Smooth muscle cell (in vitro differentiated cells): ENCODE measurements around the gene SLC7A14. TPM values are rescaled to one million over a fixed set of nuclear protein-coding genes. Genes with fewer than 3 reads are reported as not detected.

Experiments used
- DNase-seq: peaks from one replicate; lab custom pipeline; 2025; ENCODE audit not compliant: unreplicated experiment; lab: John Stamatoyannopoulos, UW
- H2AFZ ChIP-seq: fragments of 200-600 bp; sonication (generic); 2 replicates; pipeline ENCODE4 v1.6.0; 2016; ENCODE audit warnings: antibody characterized with exemption, low read depth, mild to moderate bottlenecking
- H3F3A ChIP-seq: fragments of 200-600 bp; sonication (generic); 2 replicates; pipeline ENCODE4 v1.6.0; 2017; ENCODE audit warnings: antibody characterized with exemption, low read depth
- H3K27ac ChIP-seq: fragments of 200-600 bp; sonication (generic); 2 replicates; pipeline ENCODE4 v1.5.1; 2016; ENCODE audit warnings: low read depth, mild to moderate bottlenecking
- H3K27me3 ChIP-seq: fragments of 200-600 bp; sonication (generic); 2 replicates; pipeline ENCODE4 v1.6.1; 2016; ENCODE audit warnings: low read depth, mild to moderate bottlenecking
- H3K36me3 ChIP-seq: fragments of 200-600 bp; sonication (generic); 2 replicates; pipeline ENCODE4 v1.5.1; 2016; ENCODE audit warnings: low read depth
- H3K4me1 ChIP-seq: fragments of 200-600 bp; sonication (generic); 2 replicates; pipeline ENCODE4 v1.5.1; 2016; ENCODE audit warnings: low read depth
- H3K4me2 ChIP-seq: fragments of 200-600 bp; sonication (generic); 2 replicates; pipeline ENCODE4 v1.6.0; 2016; ENCODE audit warnings: mild to moderate bottlenecking
- H3K4me3 ChIP-seq: fragments of 200-600 bp; sonication (generic); 2 replicates; pipeline ENCODE4 v1.5.1; 2016; ENCODE audit warnings: mild to moderate bottlenecking
- H3K79me2 ChIP-seq: fragments of 200-600 bp; sonication (generic); 2 replicates; pipeline ENCODE4 v1.6.0; 2016; ENCODE audit warnings: low read depth, mild to moderate bottlenecking
- H3K9ac ChIP-seq: fragments of 200-600 bp; sonication (generic); 2 replicates; pipeline ENCODE4 v1.6.0; 2016; ENCODE audit warnings: low read depth
- H3K9me3 ChIP-seq: fragments of 200-600 bp; sonication (generic); replicated peaks from 2 replicates; pipeline ENCODE4 v1.5.1; 2016; ENCODE audit warnings: low read depth
- H4K20me1 ChIP-seq: fragments of 200-600 bp; sonication (generic); 2 replicates; pipeline ENCODE4 v1.6.0; 2016; ENCODE audit warnings: low read depth
- CTCF ChIP-seq: fragments of 200-600 bp; sonication (generic); IDR thresholded peaks from 2 replicates; pipeline ENCODE4 v1.5.1; 2017; ENCODE audit warnings: borderline replicate concordance, mild to moderate bottlenecking, antibody characterized with exemption; ENCODE audit not compliant: insufficient read depth, poor library complexity, severe bottlenecking
- WGBS: methylation state at CpG from one replicate; pipeline ENCODE4 v1.1.7; 2016; ENCODE audit warnings: low lambda C conversion rate; 5-methylcytosine and 5-hydroxymethylcytosine counted together
- polyA plus RNA-seq: library from polyadenylated mRNA; unstranded; fragments of >200 nt; fragmentation: Nextera tagmentation; extraction: Ambion mirVana; gene quantifications from 2 replicates; pipeline ENCODE4 v1.2.1, GENCODE V29; 2016
- total RNA-seq: library from RNA; depleted of rRNA; stranded (reverse); fragments of >200 nt; gene quantifications from 2 replicates; pipeline ENCODE4 v1.2.3, GENCODE V29; 2014

Gene SLC7A14
- total and polyA plus RNA-seq, 2 experiments from 2014 or later = not detected

- H3K9ac ChIP-seq = no peak overlapping the region
- no peak overlapping the region for H2AFZ ChIP-seq
- DNase-seq = no peak
- H3K9me3 ChIP-seq = no peaks in the 10 kb centered on the region
- no peak overlapping the region for H3K27ac ChIP-seq
- no peaks in the 10 kb centered on the region for H3F3A ChIP-seq
- no peaks in the 10 kb centered on the region for H4K20me1 ChIP-seq
- no peaks in the 10 kb centered on the region for H3K27me3 ChIP-seq
- H3K36me3 ChIP-seq = no peaks in the 10 kb centered on the region
- H3K4me3 ChIP-seq = no peak overlapping the region
- WGBS = 97% methylated on average over 3 of the region's 3 CpGs
- no peak for TF ChIP-seq CTCF
- no peaks in the 10 kb centered on the region for H3K4me1 ChIP-seq
- no peak overlapping the region for H3K4me2 ChIP-seq
- H3K79me2 ChIP-seq = no peaks in the 10 kb centered on the region
These were observed 46.0 kb downstream of the SLC7A14 start for GRCh38 chr3:170539897-170540296.

DNA sequence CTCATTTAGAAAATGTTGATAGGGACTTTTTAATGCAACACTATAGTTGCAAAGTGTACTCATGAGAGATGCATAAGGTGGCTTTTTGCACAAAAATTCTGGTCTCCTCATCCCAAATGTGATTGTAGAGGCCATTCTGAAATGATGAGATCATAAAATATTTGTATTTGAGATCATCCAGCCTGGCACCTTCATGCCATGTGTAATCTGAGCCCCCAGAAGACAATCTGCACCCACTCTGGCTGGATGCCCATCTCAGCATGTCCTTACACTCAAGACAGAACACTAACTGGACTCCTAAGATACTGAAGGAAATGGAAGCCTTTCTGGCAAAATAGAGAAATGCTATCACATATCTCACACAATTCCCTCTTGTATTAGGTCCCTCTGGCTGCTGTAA lies 49.2 kb downstream of the SLC7A14 start:
- no peaks in the 10 kb centered on the region for H3K36me3 ChIP-seq
- no peak overlapping the region for H3K27ac ChIP-seq
- no peaks in the 10 kb centered on the region for H3K9me3 ChIP-seq
- H4K20me1 ChIP-seq = no peaks in the 10 kb centered on the region
- no peak overlapping the region for H3K4me3 ChIP-seq
- no peak for DNase-seq
- peaks cover 5% of the 10 kb centered on the region for H3F3A ChIP-seq
- H3K9ac ChIP-seq = no peak overlapping the region
- H2AFZ ChIP-seq = no peak overlapping the region
- no peak overlapping the region for H3K4me2 ChIP-seq
- no peaks in the 10 kb centered on the region for H3K79me2 ChIP-seq
- no peaks in the 10 kb centered on the region for H3K27me3 ChIP-seq
- TF ChIP-seq CTCF = no peak
- no peaks in the 10 kb centered on the region for H3K4me1 ChIP-seq

DNA sequence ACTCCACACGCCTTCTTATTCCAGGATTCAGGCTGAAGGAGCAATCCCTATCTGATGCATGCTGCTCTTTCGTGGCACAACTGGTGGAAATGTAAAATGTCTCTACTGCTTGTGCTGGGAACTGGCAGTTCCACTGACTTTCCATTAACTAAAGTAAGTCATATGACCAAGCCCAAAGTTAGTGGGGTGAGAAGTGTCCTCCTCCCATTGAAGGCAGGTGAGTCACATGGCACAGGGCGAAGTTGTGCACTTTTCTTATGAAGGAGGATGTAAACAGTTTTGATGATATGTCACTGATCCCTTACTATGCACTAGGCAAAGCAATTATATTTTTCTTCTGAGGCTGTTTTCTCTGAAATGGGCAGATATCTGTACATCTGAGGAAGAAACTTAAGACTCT lies 51.6 kb downstream of the SLC7A14 start:
- no peaks in the 10 kb centered on the region for H4K20me1 ChIP-seq
- H3K9me3 ChIP-seq = no peaks in the 10 kb centered on the region
- 84% methylated on average over 3 of the region's 3 CpGs for WGBS
- no peak overlapping the region for H3K4me3 ChIP-seq
- H2AFZ ChIP-seq = no peak overlapping the region
- no peak overlapping the region for H3K27ac ChIP-seq
- no peaks in the 10 kb centered on the region for H3K36me3 ChIP-seq
- DNase-seq = no peak
- no peaks in the 10 kb centered on the region for H3K4me1 ChIP-seq
- H3K27me3 ChIP-seq = no peaks in the 10 kb centered on the region
- no peak overlapping the region for H3K9ac ChIP-seq
- H3K4me2 ChIP-seq = no peak overlapping the region
- no peaks in the 10 kb centered on the region for H3K79me2 ChIP-seq
- no peak for TF ChIP-seq CTCF
- peaks cover 5% of the 10 kb centered on the region for H3F3A ChIP-seq

DNA sequence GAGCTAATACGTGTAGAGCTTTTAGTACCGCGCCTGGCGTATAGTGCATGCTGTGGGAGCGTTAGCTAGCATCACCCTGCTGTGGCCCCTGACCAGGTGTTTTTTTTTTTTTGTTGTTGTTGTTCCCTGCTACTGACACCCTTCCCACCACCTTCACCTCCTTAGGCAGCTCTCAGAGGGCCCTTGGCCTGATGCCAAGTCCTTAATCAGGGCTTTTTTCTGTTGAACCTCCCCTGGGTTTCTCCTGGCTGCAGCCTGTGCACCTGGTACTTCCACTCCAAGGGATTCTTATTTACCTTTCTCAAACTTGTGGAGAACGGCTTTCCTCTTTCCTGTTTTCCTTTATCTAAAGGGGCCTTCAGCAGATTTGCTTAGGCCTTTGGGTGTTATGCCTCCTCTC lies 53.3 kb downstream of the SLC7A14 start:
- Histone ChIP-seq H3F3A (peaks cover 5% of the 10 kb centered on the region), H3K36me3 (no peaks in the 10 kb centered on the region), H3K4me2 (no peak overlapping the region), H4K20me1 (no peaks in the 10 kb centered on the region), H3K27me3 (no peaks in the 10 kb centered on the region), H3K9me3 (no peaks in the 10 kb centered on the region), H3K4me1 (no peaks in the 10 kb centered on the region), H3K4me3 (no peak overlapping the region), H2AFZ (no peak overlapping the region), H3K79me2 (no peaks in the 10 kb centered on the region), H3K27ac (no peak overlapping the region), H3K9ac (no peak overlapping the region)
- DNase-seq = no peak
- no peak for TF ChIP-seq CTCF
- 87% methylated on average over 6 of the region's 6 CpGs for WGBS
